PC-3 (cell line): ENCODE measurements around the gene C4orf46. TPM values are rescaled to one million over a fixed set of nuclear protein-coding genes. Genes with fewer than 3 reads are reported as not detected.

Experiments
- ATAC-seq: fragments of 200-7000 bp; cut with Tn5 transposase; 2 replicates; pipeline ENCODE4 v1.9.1; 2020; ENCODE audit warnings: mild to moderate bottlenecking, moderate library complexity
- BruUV-seq: library from RNA; stranded (reverse); fragments of 400-500 nt; replicated peaks from 2 replicates; lab custom pipeline; 2021; lab: Mats Ljungman, UMichigan
- CTCF ChIA-PET: fragments of 300-600 bp; sonication (Branson Sonifier 250); formaldehyde crosslinking; loops from one replicate; lab custom pipeline; 2022; ENCODE audit warnings: antibody characterized with exemption; lab: Charles Lee
- POLR2A ChIA-PET: fragments of 300-600 bp; sonication (Branson Sonifier 250); formaldehyde crosslinking; loops from one replicate; lab custom pipeline; 2022; ENCODE audit warnings: antibody characterized with exemption; ENCODE audit not compliant: unreplicated experiment; lab: Charles Lee
- DNase-seq: peaks from one replicate; pipeline ENCODE4 v3.0.0-alpha.2; 2015
- H2AFZ ChIP-seq: fragments of 300-600 bp; sonication (generic); 2 replicates; pipeline ENCODE4 v1.6.0; 2016; ENCODE audit warnings: antibody characterized with exemption, low read length
- H3F3A ChIP-seq: fragments of 300-600 bp; sonication (generic); one replicate; pipeline ENCODE4 v1.6.0; 2017; ENCODE audit warnings: antibody characterized with exemption, low read length, control low read depth, mild to moderate bottlenecking; ENCODE audit not compliant: unreplicated experiment
- H3K27ac ChIP-seq: fragments of 300-600 bp; sonication (generic); 2 replicates; pipeline ENCODE4 v1.5.1; 2016; ENCODE audit warnings: mild to moderate bottlenecking, low read length
- H3K27me3 ChIP-seq: fragments of 300-600 bp; sonication (generic); 2 replicates; pipeline ENCODE4 v1.6.1; 2016; ENCODE audit warnings: low read length, mixed read lengths
- H3K36me3 ChIP-seq: fragments of 300-600 bp; sonication (generic); 2 replicates; pipeline ENCODE4 v1.6.1; 2016; ENCODE audit warnings: low read depth, mixed run types, low read length, mixed read lengths
- H3K4me1 ChIP-seq: fragments of 300-600 bp; sonication (generic); 2 replicates; pipeline ENCODE4 v1.5.1; 2016; ENCODE audit warnings: low read length; ENCODE audit not compliant: insufficient read depth
- H3K4me2 ChIP-seq: fragments of 300-600 bp; sonication (generic); 2 replicates; pipeline ENCODE4 v1.6.0; 2016; ENCODE audit warnings: low read length
- H3K4me3 ChIP-seq: fragments of 300-600 bp; sonication (generic); 2 replicates; pipeline ENCODE4 v1.5.1; 2016; ENCODE audit warnings: mild to moderate bottlenecking, low read length, mixed read lengths
- H3K79me2 ChIP-seq: fragments of 300-600 bp; sonication (generic); 2 replicates; pipeline ENCODE4 v1.6.1; 2017; ENCODE audit warnings: low read length, mixed read lengths
- H3K9ac ChIP-seq: fragments of 300-600 bp; sonication (generic); 2 replicates; pipeline ENCODE4 v1.6.0; 2016; ENCODE audit warnings: mild to moderate bottlenecking, low read length
- H3K9me2 ChIP-seq: fragments of 300-600 bp; sonication (generic); replicated peaks from 2 replicates; pipeline ENCODE4 v1.6.1; 2016; ENCODE audit warnings: mixed run types, low read length, mixed read lengths
- H3K9me3 ChIP-seq: fragments of 300-600 bp; sonication (generic); 2 replicates; pipeline ENCODE4 v1.6.1; 2016; ENCODE audit warnings: low read length, mixed read lengths
- H4K20me1 ChIP-seq: fragments of 300-600 bp; sonication (generic); 2 replicates; pipeline ENCODE4 v1.6.1; 2016; ENCODE audit warnings: low read length, mixed read lengths
- CTCF ChIP-seq: fragments of 300-600 bp; sonication (generic); conservative IDR thresholded peaks from 2 replicates; pipeline ENCODE4 v1.5.1; 2017; ENCODE audit warnings: antibody characterized with exemption, low read depth, mild to moderate bottlenecking, low read length
- EZH2 ChIP-seq: fragments of 300-600 bp; sonication (generic); IDR thresholded peaks from one replicate; pipeline ENCODE4 v1.6.1; 2017; ENCODE audit warnings: antibody characterized with exemption, mild to moderate bottlenecking, low read length; ENCODE audit not compliant: unreplicated experiment
- EZH2phosphoT487 ChIP-seq: fragments of 300-600 bp; sonication (generic); IDR thresholded peaks from 2 replicates; pipeline ENCODE4 v1.6.1; 2018; ENCODE audit warnings: mild to moderate bottlenecking, antibody characterized with exemption, low read length, borderline replicate concordance
- intact Hi-C: fragments of 100-400 bp; cut with micrococcal nuclease; formaldehyde crosslinking; loops from 2 replicates; pipeline ENCODE4 v1.9.0; 2023
- total RNA-seq: library from RNA; depleted of rRNA; stranded (reverse); fragments of >200 nt; gene quantifications from 2 replicates; pipeline ENCODE4 v1.2.3, GENCODE V29; 2014

Gene C4orf46
- total RNA-seq, 1 experiment from 2014 or later, result 10.9 TPM

GRCh38 chr4:158681629-158682028 is 9.9 kb upstream of the C4orf46 start:
- H3K4me1 ChIP-seq, result no peaks in the 10 kb centered on the region
- POLR2A ChIA-PET, result no interaction called here
- CTCF ChIA-PET, result no interaction called here
- no peak overlapping the region for H2AFZ ChIP-seq
- no peak overlapping the region for H3K4me2 ChIP-seq
- no peaks in the 10 kb centered on the region for H3F3A ChIP-seq
- ATAC-seq (no peak), DNase-seq (no peak)
- H3K79me2 ChIP-seq, result no peaks in the 10 kb centered on the region
- no TSS peak for BruUV-seq
- no peaks in the 10 kb centered on the region for H4K20me1 ChIP-seq
- intact Hi-C loops, result no loop called here
- H3K9me2 ChIP-seq, result no peaks in the 10 kb centered on the region
- H3K9ac ChIP-seq, result no peak overlapping the region
- no peak overlapping the region for H3K4me3 ChIP-seq
- no peak for TF ChIP-seq EZH2
- TF ChIP-seq CTCF, result no peak
- no peak for TF ChIP-seq EZH2phosphoT487
- H3K36me3 ChIP-seq, result no peaks in the 10 kb centered on the region
- no peaks in the 10 kb centered on the region for H3K9me3 ChIP-seq
- H3K27me3 ChIP-seq, result no peaks in the 10 kb centered on the region
- H3K27ac ChIP-seq, result no peak overlapping the region

GRCh38 chr4:158678767-158679166 is 7.1 kb upstream of the C4orf46 start:
- intact Hi-C loops, result no loop called here
- CTCF ChIA-PET, result no interaction called here

More at GRCh38 chr4:158678767-158679166, 7.1 kb upstream of the C4orf46 start:
- Histone ChIP-seq H3F3A (no peaks in the 10 kb centered on the region), H3K4me2 (no peak overlapping the region), H3K79me2 (peaks cover 2% of the 10 kb centered on the region; the same call in 1 of the 2 replicates), H2AFZ (no peak overlapping the region), H3K27ac (no peak overlapping the region), H3K9me2 (no peaks in the 10 kb centered on the region), H3K27me3 (no peaks in the 10 kb centered on the region), H4K20me1 (no peaks in the 10 kb centered on the region), H3K9me3 (no peaks in the 10 kb centered on the region), H3K4me3 (no peak overlapping the region), H3K9ac (no peak overlapping the region), H3K36me3 (no peaks in the 10 kb centered on the region), H3K4me1 (no peaks in the 10 kb centered on the region)
- ATAC-seq (no peak), DNase-seq (no peak)
- POLR2A ChIA-PET, result interaction anchor here (0.6 kb wide), 1 partner anchor 619 kb away, joined by 6 read pairs; no protein-coding TSS in a partner anchor
- BruUV-seq, result no TSS peak
- no peak for TF ChIP-seq CTCF
- no peak for TF ChIP-seq EZH2phosphoT487
- no peak for TF ChIP-seq EZH2
